HG03457 (cell line): ENCODE results near the gene ETS1.

Source experiments
- ATAC-seq: cut with Tn5 transposase; IDR thresholded peaks from one replicate; pipeline ENCODE4 v1.9.1; 2021; ENCODE audit warnings: moderate number of reproducible peaks; ENCODE audit not compliant: unreplicated experiment

ETS1 gene

GRCh38 chr11:128595775-128596174 lies 8.4 kb upstream of the ETS1 start:
- no peak for ATAC-seq

GRCh38 chr11:128595221-128595620 lies 7.9 kb upstream of the ETS1 start:
- no peak for ATAC-seq

- ATAC-seq: no peak
These were observed 6.9 kb upstream of the ETS1 start for GRCh38 chr11:128594226-128594625.

GRCh38 chr11:128593281-128593680 lies 5.9 kb upstream of the ETS1 start:
- ATAC-seq: no peak

GRCh38 chr11:128592454-128592853 lies 5.1 kb upstream of the ETS1 start:
- no peak for ATAC-seq

GRCh38 chr11:128590587-128590986 lies 3.2 kb upstream of the ETS1 start:
- ATAC-seq: no peak

- ATAC-seq: no peak
These were observed 2.6 kb upstream of the ETS1 start for GRCh38 chr11:128589998-128590397.

- no peak for ATAC-seq
These were observed 735 bp upstream of the ETS1 start for GRCh38 chr11:128588093-128588492.

- ATAC-seq: no peak
These were observed 669 bp downstream of the ETS1 start for GRCh38 chr11:128586689-128587088.

- ATAC-seq: no peak
These were observed 1.7 kb downstream of the ETS1 start for GRCh38 chr11:128585498-128586238.

GRCh38 chr11:128584253-128584652 lies 3.1 kb downstream of the ETS1 start:
- no peak for ATAC-seq

- ATAC-seq: no peak
These were observed 4.6 kb downstream of the ETS1 start for GRCh38 chr11:128582496-128583366.

- no peak for ATAC-seq
These were observed 5.6 kb downstream of the ETS1 start for GRCh38 chr11:128581561-128582272.

GRCh38 chr11:128580612-128581011 lies 6.7 kb downstream of the ETS1 start:
- no peak for ATAC-seq

GRCh38 chr11:128579798-128580504 lies 7.4 kb downstream of the ETS1 start:
- ATAC-seq: no peak

- no peak for ATAC-seq
These were observed 10.8 kb downstream of the ETS1 start for GRCh38 chr11:128576555-128576954.

GRCh38 chr11:128575961-128576350 lies 11.4 kb downstream of the ETS1 start:
- no peak for ATAC-seq

- ATAC-seq: no peak
These were observed 12.0 kb downstream of the ETS1 start for GRCh38 chr11:128575174-128575960.

GRCh38 chr11:128574576-128575011 lies 12.8 kb downstream of the ETS1 start:
- ATAC-seq: no peak

GRCh38 chr11:128573638-128574037 lies 13.7 kb downstream of the ETS1 start:
- no peak for ATAC-seq
